ENCODE measurements around the gene SEMA4D. TPM values are rescaled to one million over a fixed set of nuclear protein-coding genes. Genes with fewer than 3 reads are reported as not detected.

The SEMA4D gene
- total and polyA plus RNA-seq, 12 donors, result 3.5 to 57.0 (median 26.7) TPM

DNA sequence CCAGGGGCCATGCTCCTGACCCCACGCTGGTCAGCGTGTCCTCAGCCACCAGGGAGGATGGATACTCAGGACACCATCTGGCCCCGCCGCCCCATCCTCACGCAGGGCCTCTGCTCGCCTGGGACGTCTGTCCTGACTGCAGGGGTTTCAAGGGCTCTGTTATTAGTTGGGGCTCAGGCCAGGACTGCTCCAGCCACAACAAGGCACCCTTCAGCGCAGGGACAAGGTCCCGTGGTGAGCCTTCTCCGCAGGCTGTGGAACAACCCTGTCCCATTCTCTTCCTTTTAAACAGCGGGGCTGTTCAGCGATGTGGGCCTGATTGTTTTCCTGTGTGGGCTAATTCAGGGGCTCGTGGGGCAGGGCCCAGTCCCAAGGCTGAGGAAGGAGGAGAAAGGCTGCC lies 61.6 kb downstream of the SEMA4D start:
- TF ChIP-seq POLR2A (IDR thresholded peaks at IDR 0.05), result no peak
- TF ChIP-seq, protein P1, sequence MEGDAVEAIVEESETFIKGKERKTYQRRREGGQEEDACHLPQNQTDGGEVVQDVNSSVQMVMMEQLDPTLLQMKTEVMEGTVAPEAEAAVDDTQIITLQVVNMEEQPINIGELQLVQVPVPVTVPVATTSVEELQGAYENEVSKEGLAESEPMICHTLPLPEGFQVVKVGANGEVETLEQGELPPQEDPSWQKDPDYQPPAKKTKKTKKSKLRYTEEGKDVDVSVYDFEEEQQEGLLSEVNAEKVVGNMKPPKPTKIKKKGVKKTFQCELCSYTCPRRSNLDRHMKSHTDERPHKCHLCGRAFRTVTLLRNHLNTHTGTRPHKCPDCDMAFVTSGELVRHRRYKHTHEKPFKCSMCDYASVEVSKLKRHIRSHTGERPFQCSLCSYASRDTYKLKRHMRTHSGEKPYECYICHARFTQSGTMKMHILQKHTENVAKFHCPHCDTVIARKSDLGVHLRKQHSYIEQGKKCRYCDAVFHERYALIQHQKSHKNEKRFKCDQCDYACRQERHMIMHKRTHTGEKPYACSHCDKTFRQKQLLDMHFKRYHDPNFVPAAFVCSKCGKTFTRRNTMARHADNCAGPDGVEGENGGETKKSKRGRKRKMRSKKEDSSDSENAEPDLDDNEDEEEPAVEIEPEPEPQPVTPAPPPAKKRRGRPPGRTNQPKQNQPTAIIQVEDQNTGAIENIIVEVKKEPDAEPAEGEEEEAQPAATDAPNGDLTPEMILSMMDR (IDR thresholded peaks at IDR 0.05), result no peak
- WGBS, 4 donors, result 86 to 94% (median 88%) methylated on average over 13 of the region's 13 CpGs
- intact Hi-C loops (cut with DNase I), result no loop called here
- Histone ChIP-seq H3K9me3 (replicated peaks in 1 of 3) (no peaks in the 10 kb centered on the region), H3K4me3 (no peak overlapping the region), H3K27ac (no peak overlapping the region), H3K4me1 (replicated peaks in 1 of 2) (peaks cover 0 to 5% of the 10 kb centered on the region in 2 donors), H3K36me3 (replicated peaks in 1 of 2) (no peaks in the 10 kb centered on the region), H3K27me3 (no peaks in the 10 kb centered on the region)
- DNase-seq, result no peak

DNA sequence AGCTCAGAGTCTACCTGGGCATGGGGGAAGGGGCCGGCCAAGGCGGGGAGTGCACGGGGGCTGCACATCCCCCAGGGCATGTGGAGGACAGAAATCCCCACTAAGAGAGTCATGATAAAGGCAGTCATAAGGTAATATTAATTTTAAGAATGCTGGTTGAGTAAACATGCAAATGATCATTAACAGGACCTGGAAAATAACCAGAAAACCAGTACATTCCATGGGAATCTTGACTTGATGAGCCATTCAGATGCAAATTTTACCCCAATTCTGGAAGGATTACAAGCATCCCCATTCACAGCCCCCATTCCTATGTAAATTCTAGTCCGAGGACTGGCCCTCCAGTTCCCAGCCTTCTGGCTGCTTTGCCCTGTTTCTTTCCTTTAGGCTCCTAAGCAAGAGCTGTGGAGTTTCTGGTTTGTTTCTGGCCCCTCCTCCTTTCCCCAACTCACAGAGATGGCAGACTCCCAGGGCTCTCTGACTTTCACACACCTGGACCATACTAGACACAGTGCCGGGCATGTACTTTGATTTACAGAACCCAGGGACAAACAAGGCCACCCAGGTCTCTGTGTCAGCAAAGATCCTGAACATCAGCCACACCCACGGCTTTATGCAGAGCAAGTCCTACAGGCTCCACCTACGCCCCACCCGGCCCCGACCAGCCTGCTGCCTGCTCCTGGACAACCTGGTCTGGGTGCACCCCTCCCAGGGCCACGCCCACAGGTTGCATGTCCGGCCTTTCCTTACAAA lies 62.7 kb downstream of the SEMA4D start:
- TF ChIP-seq, protein P1 (IDR thresholded peaks at IDR 0.05), result no peak
- no peak for TF ChIP-seq POLR2A (IDR thresholded peaks at IDR 0.05)
- intact Hi-C loops (cut with DNase I), result no loop called here
- DNase-seq, result no peak
- WGBS, 4 donors, result 69 to 76% (median 73%) methylated on average over 11 of the region's 11 CpGs
- Histone ChIP-seq H3K9me3 (replicated peaks in 1 of 3) (no peaks in the 10 kb centered on the region), H3K4me3 (no peak overlapping the region), H3K4me1 (replicated peaks in 1 of 2) (peaks cover 0 to 5% of the 10 kb centered on the region in 2 donors), H3K27me3 (no peaks in the 10 kb centered on the region), H3K27ac (no peak overlapping the region), H3K36me3 (replicated peaks in 1 of 2) (no peaks in the 10 kb centered on the region)

DNA sequence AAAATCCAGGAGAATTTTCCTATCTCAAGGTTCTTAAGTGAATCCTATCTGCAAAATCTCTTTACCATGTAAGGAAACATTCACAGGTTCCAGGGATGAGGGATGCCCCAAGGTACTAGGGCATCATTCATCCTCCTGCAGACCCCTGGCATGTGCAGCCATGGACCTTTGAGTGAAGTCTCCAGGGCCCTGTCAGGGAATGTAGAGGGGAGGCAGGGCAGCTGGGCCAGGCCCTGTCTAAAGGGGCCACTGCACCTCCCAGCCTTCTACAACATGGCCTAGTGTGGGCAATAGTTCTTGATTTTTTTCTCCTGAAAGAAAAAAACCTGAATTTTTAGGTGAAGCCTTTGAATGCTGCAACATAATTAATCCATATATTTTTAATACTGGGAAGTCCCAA lies 63.3 kb downstream of the SEMA4D start:
- Histone ChIP-seq H3K36me3 (replicated peaks in 1 of 2) (no peaks in the 10 kb centered on the region), H3K4me1 (replicated peaks in 1 of 2) (peaks cover 0 to 5% of the 10 kb centered on the region in 2 donors), H3K4me3 (no peak overlapping the region), H3K27me3 (no peaks in the 10 kb centered on the region), H3K9me3 (replicated peaks in 1 of 3) (no peaks in the 10 kb centered on the region), H3K27ac (no peak overlapping the region)
- intact Hi-C loops (cut with DNase I), result no loop called here
- TF ChIP-seq, protein P1 (IDR thresholded peaks at IDR 0.05), result no peak
- TF ChIP-seq POLR2A (IDR thresholded peaks at IDR 0.05), result no peak
- DNase-seq, result no peak

DNA sequence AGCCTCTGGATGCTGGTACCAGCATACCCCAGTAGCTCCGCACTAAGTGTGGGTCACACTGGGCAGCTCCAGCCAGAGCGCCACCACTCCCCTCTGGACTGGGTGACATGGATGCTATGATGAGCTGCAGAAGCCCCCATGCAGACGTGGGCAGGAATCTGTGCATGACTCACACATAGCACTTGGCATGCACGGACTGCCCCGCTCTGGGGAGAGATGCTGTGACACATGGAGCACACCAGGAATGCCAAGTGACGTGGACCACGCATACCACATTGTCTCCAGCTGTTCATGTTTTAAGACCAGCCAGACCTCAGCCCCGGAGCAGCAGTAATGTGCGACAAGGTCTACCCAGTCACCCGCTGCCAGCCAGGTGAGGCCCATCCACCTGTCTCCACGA lies 64.1 kb downstream of the SEMA4D start:
- intact Hi-C loops (cut with DNase I), result no loop called here
- 82 to 100% (median 85%) methylated on average over 1 to 11 of the region's 11 CpGs for WGBS, 4 donors
- no peak overlapping the region for H3K4me3 ChIP-seq
- TF ChIP-seq, protein P1 (IDR thresholded peaks at IDR 0.05), result no peak
- no peak for TF ChIP-seq POLR2A (IDR thresholded peaks at IDR 0.05)
- no peaks in the 10 kb centered on the region for H3K27me3 ChIP-seq
- no peak overlapping the region for H3K27ac ChIP-seq
- H3K4me1 ChIP-seq (replicated peaks in 1 of 2), result peaks cover 0 to 5% of the 10 kb centered on the region in 2 donors
- no peaks in the 10 kb centered on the region for H3K36me3 ChIP-seq (replicated peaks in 1 of 2)
- H3K9me3 ChIP-seq (replicated peaks in 1 of 3), result no peaks in the 10 kb centered on the region
- DNase-seq, result no peak

Data from adrenal gland (tissue), 12 donors.